H9 (cell line): Measurements from ENCODE around the gene HSPA12A. TPM values are rescaled to one million over a fixed set of nuclear protein-coding genes. Genes with fewer than 3 reads are reported as not detected.

Experiments used
- DNase-seq: peaks from one replicate; pipeline ENCODE4 v3.0.0-alpha.2; 2017
- H2AFZ ChIP-seq: one replicate; pipeline ENCODE4 v1.6.1; 2013; ENCODE audit warnings: mild to moderate bottlenecking, low read length, control low read depth, moderate library complexity
- H2AK5ac ChIP-seq: 2 replicates; pipeline ENCODE4 v1.6.1; 2013; ENCODE audit warnings: low read length, control low read depth, mixed read lengths; ENCODE audit not compliant: insufficient read length
- H2BK120ac ChIP-seq: one replicate; pipeline ENCODE4 v1.6.1; 2013; ENCODE audit warnings: low read depth, mild to moderate bottlenecking, low read length, control low read depth, inconsistent platforms; ENCODE audit not compliant: poor library complexity, severe bottlenecking
- H2BK12ac ChIP-seq: 2 replicates; pipeline ENCODE4 v1.6.1; 2013; ENCODE audit warnings: low read length, control low read depth, mixed read lengths, low read depth; ENCODE audit not compliant: insufficient read length
- H2BK15ac ChIP-seq: 2 replicates; pipeline ENCODE4 v1.6.1; 2013; ENCODE audit warnings: low read depth, low read length, control low read depth
- H2BK20ac ChIP-seq: one replicate; pipeline ENCODE4 v1.6.1; 2013; ENCODE audit warnings: low read depth, mild to moderate bottlenecking, low read length, control low read depth, inconsistent platforms; ENCODE audit not compliant: poor library complexity, severe bottlenecking
- H2BK5ac ChIP-seq: 2 replicates; pipeline ENCODE4 v1.6.1; 2013; ENCODE audit warnings: low read length, control low read depth, mixed read lengths; ENCODE audit not compliant: insufficient read length
- H3K14ac ChIP-seq: 2 replicates; pipeline ENCODE4 v1.6.1; 2013; ENCODE audit warnings: low read length, control low read depth; ENCODE audit not compliant: insufficient read depth
- H3K18ac ChIP-seq: 2 replicates; pipeline ENCODE4 v1.6.1; 2013; ENCODE audit warnings: low read depth, mild to moderate bottlenecking, mixed read lengths, low read length, control low read depth; ENCODE audit not compliant: insufficient read length
- H3K23ac ChIP-seq: 2 replicates; pipeline ENCODE4 v1.6.1; 2013; ENCODE audit warnings: low read length, control low read depth, mixed read lengths, low read depth; ENCODE audit not compliant: insufficient read length
- H3K23me2 ChIP-seq: 2 replicates; pipeline ENCODE4 v1.6.1; 2013; ENCODE audit warnings: low read depth, mild to moderate bottlenecking, mixed read lengths, low read length, control low read depth; ENCODE audit not compliant: insufficient read length, poor library complexity, severe bottlenecking
- H3K27ac ChIP-seq: 2 replicates; pipeline ENCODE4 v1.5.1; 2013; ENCODE audit warnings: low read length, control low read depth, mixed read lengths, low read depth; ENCODE audit not compliant: insufficient read length
- H3K27me3 ChIP-seq: 2 replicates; pipeline ENCODE4 v1.6.1; 2013; ENCODE audit warnings: low read length, control low read depth, inconsistent platforms; ENCODE audit not compliant: insufficient read depth
- H3K4ac ChIP-seq: 2 replicates; pipeline ENCODE4 v1.6.1; 2013; ENCODE audit warnings: low read depth, mild to moderate bottlenecking, control low read depth, inconsistent platforms, low read length, moderate library complexity
- H3K4me1 ChIP-seq: 2 replicates; pipeline ENCODE4 v1.6.1; 2013; ENCODE audit warnings: low read length, control low read depth, inconsistent platforms; ENCODE audit not compliant: insufficient read depth
- H3K4me2 ChIP-seq: 2 replicates; pipeline ENCODE4 v1.6.1; 2013; ENCODE audit warnings: low read length, control low read depth, mixed read lengths; ENCODE audit not compliant: insufficient read length, insufficient read depth
- H3K56ac ChIP-seq: 2 replicates; pipeline ENCODE4 v1.6.1; 2013; ENCODE audit warnings: low read depth, mild to moderate bottlenecking, mixed read lengths, low read length, control low read depth; ENCODE audit not compliant: insufficient read length
- H3K79me1 ChIP-seq: 2 replicates; pipeline ENCODE4 v1.6.1; 2013; ENCODE audit warnings: low read depth, mild to moderate bottlenecking, moderate library complexity, low read length, control low read depth, inconsistent platforms; ENCODE audit not compliant: insufficient read depth, poor library complexity, severe bottlenecking
- H3K79me2 ChIP-seq: 2 replicates; pipeline ENCODE4 v1.6.1; 2013; ENCODE audit warnings: low read length, control low read depth, inconsistent platforms; ENCODE audit not compliant: insufficient read depth
- H3K9ac ChIP-seq: 2 replicates; pipeline ENCODE4 v1.6.1; 2013; ENCODE audit warnings: low read length, control low read depth, mixed read lengths; ENCODE audit not compliant: insufficient read length; ENCODE audit errors: extremely low read depth
- H3K9me3 ChIP-seq: one replicate; pipeline ENCODE4 v1.6.1; 2013; ENCODE audit warnings: low read depth, low read length, inconsistent platforms; ENCODE audit not compliant: control insufficient read depth
- H3T11ph ChIP-seq: one replicate; pipeline ENCODE4 v1.6.1; 2013; ENCODE audit warnings: mild to moderate bottlenecking, low read length, control low read depth, inconsistent platforms
- H4K20me1 ChIP-seq: one replicate; pipeline ENCODE4 v1.6.1; 2013; ENCODE audit not compliant: control insufficient read depth, insufficient read length, insufficient read depth
- H4K5ac ChIP-seq: 2 replicates; pipeline ENCODE4 v1.6.1; 2013; ENCODE audit warnings: low read depth, mild to moderate bottlenecking, mixed read lengths, low read length, control low read depth; ENCODE audit not compliant: insufficient read length
- H4K8ac ChIP-seq: replicated peaks from 2 replicates; pipeline ENCODE4 v1.6.1; 2013; ENCODE audit warnings: low read length, control low read depth, mixed read lengths, low read depth; ENCODE audit not compliant: insufficient read length
- H4K91ac ChIP-seq: 2 replicates; pipeline ENCODE4 v1.6.1; 2013; ENCODE audit warnings: low read depth, mild to moderate bottlenecking, moderate library complexity, mixed read lengths, low read length, control low read depth; ENCODE audit not compliant: insufficient read length
- H3K27ac Mint-ChIP-seq, 3 experiments: 2 replicates in 2 of 3; 3 replicates in 1 of 3; pipeline ENCODE4 v1.8.0; 2020 to 2021; ENCODE audit warnings: mixed read lengths in 3 of 3, mild to moderate bottlenecking in 1 of 3, moderate library complexity in 1 of 3
- H3K27me3 Mint-ChIP-seq: 2 replicates; pipeline ENCODE4 v1.8.0; 2021; ENCODE audit warnings: low read depth, mild to moderate bottlenecking, moderate library complexity, mixed read lengths
- H3K36me3 Mint-ChIP-seq, 3 experiments: 2 replicates in 2 of 3; 3 replicates in 1 of 3; pipeline ENCODE4 v1.8.0; 2020 to 2021; ENCODE audit warnings: low read depth in 3 of 3, mixed read lengths in 3 of 3; ENCODE audit not compliant: insufficient read depth in 1 of 3
- H3K4me1 Mint-ChIP-seq, 2 experiments: 2 replicates each; pipeline ENCODE4 v1.8.0; 2020; ENCODE audit warnings: mixed read lengths in 2 of 2
- H3K4me3 Mint-ChIP-seq, 2 experiments: 2 replicates in 1 of 2; 3 replicates in 1 of 2; pipeline ENCODE4 v1.8.0; 2020 to 2021; ENCODE audit warnings: mild to moderate bottlenecking in 2 of 2, mixed read lengths in 2 of 2, moderate library complexity in 1 of 2
- H3K9me3 Mint-ChIP-seq, 2 experiments: 2 replicates in 1 of 2; 3 replicates in 1 of 2; pipeline ENCODE4 v1.8.0; 2020; ENCODE audit warnings: mild to moderate bottlenecking in 2 of 2, mixed read lengths in 2 of 2, moderate library complexity in 1 of 2
- CTCF ChIP-seq: fragments of 200-600 bp; sonication (generic); conservative IDR thresholded peaks from 3 replicates; pipeline ENCODE4 v1.8.0; 2021; ENCODE audit warnings: antibody characterized with exemption, mild to moderate bottlenecking
- WGBS: extraction: QIAGEN DNeasy Blood & Tissue Kit; methylation state at CpG from one replicate; pipeline ENCODE4 v1.1.7; 2013; ENCODE audit warnings: missing lambda C conversion rate, low lambda C conversion rate, mixed read lengths; ENCODE audit not compliant: insufficient read length; ENCODE audit errors: extremely low coverage; 5-methylcytosine and 5-hydroxymethylcytosine counted together
- total RNA-seq: library from RNA; stranded (reverse); gene quantifications from 2 replicates; pipeline ENCODE4 v1.2.1, GENCODE V29; 2021

The HSPA12A gene
- total RNA-seq, 1 experiment from 2014 or later, result 3.2 TPM

- Histone ChIP-seq H4K5ac (no peak overlapping the region), H3K9ac (no peak overlapping the region), H3K18ac (no peak overlapping the region), H3K27me3 (no peaks in the 10 kb centered on the region), H2AFZ (no peak overlapping the region), H4K20me1 (peaks cover 5% of the 10 kb centered on the region), H2BK5ac (no peak overlapping the region), H3K4me2 (no peak overlapping the region), H2BK120ac (no peak overlapping the region), H4K91ac (no peak overlapping the region), H2AK5ac (no peak overlapping the region), H3T11ph (no peak overlapping the region), H3K14ac (no peak overlapping the region), H3K23me2 (no peaks in the 10 kb centered on the region), H3K4me1 (no peaks in the 10 kb centered on the region), H3K56ac (no peak overlapping the region), H3K23ac (no peak overlapping the region), H3K27ac (no peak overlapping the region), H3K79me2 (no peaks in the 10 kb centered on the region), H2BK12ac (no peak overlapping the region), H2BK15ac (no peak overlapping the region), H3K4ac (no peak overlapping the region), H2BK20ac (no peak overlapping the region), H3K9me3 (no peaks in the 10 kb centered on the region), H4K8ac (no peak overlapping the region), H3K79me1 (no peaks in the 10 kb centered on the region)
- H3K4me1 Mint-ChIP-seq, result peaks cover 11 to 12% of the 10 kb centered on the region in 2 experiments
- H3K27me3 Mint-ChIP-seq, result peaks cover 11% of the 10 kb centered on the region
- no peak for DNase-seq
- no peaks in the 10 kb centered on the region for H3K9me3 Mint-ChIP-seq
- TF ChIP-seq CTCF, result no peak
- no peak overlapping the region for H3K27ac Mint-ChIP-seq
- H3K36me3 Mint-ChIP-seq, result no peaks in the 10 kb centered on the region
- H3K4me3 Mint-ChIP-seq, result no peak overlapping the region
- no CpG with 5 or more reads among the region's 6 CpGs for WGBS
These were observed 110.5 kb downstream of the HSPA12A start for GRCh38 chr10:116631871-116632295.
